ENCODE data around the gene TUBB6. TPM values are rescaled to one million over a fixed set of nuclear protein-coding genes. Genes with fewer than 3 reads are reported as not detected.

Gene TUBB6
- total and polyA plus RNA-seq, 10 of the 15 experiments (the other 5 are each of a cell fraction or from before 2014, with no cell fraction given) = 27.4 to 262 (median 82.5) TPM

GRCh38 chr18:12361770-12362378 lies 53.8 kb downstream of the TUBB6 start:
- Histone ChIP-seq H4K20me1 (ENCODE audit: control insufficient read depth, insufficient read depth) (no peaks in the 10 kb centered on the region), H3K9me3 (replicated peaks; ENCODE audit: control insufficient read depth, insufficient read depth, low read length) (no peaks in the 10 kb centered on the region), H3K79me2 (ENCODE audit: control insufficient read depth, insufficient read depth, low read length) (no peaks in the 10 kb centered on the region), H3K27ac (ENCODE audit: control insufficient read depth, insufficient read depth) (no peak overlapping the region), H3K9ac (ENCODE audit: control insufficient read depth, insufficient read depth, low read length) (no peak overlapping the region), H3K4me3 (no peak overlapping the region), H2AFZ (ENCODE audit: control insufficient read depth, low read depth, low read length) (no peak overlapping the region), H3K27me3 (replicated peaks in 1 of 2; ENCODE audit: control insufficient read depth in 2 of 2, insufficient read depth in 2 of 2, low read length in 1 of 2) (no peaks in the 10 kb centered on the region), H3K36me3 (ENCODE audit: control insufficient read depth in 2 of 2, insufficient read depth in 2 of 2, low read length in 1 of 2) (peaks cover 19 to 35% of the 10 kb centered on the region in 2 experiments), H3K4me2 (ENCODE audit: control insufficient read depth, insufficient read depth) (no peak overlapping the region), H3K4me1 (ENCODE audit: control insufficient read depth, insufficient read depth, low read length) (no peaks in the 10 kb centered on the region)
- RAD21 ChIA-PET (ENCODE audit: unreplicated experiment) = no interaction called here
- no peak for FAIRE-seq
- no peak for TF ChIP-seq PBX3 (IDR thresholded peaks at IDR 0.05; ENCODE audit: insufficient replicate concordance, low read depth, low read length)
- no peak for TF ChIP-seq ZBED1 (IDR thresholded peaks at IDR 0.05; ENCODE audit: borderline replicate concordance)
- no peak for TF ChIP-seq TCF3 (IDR thresholded peaks at IDR 0.05; ENCODE audit: borderline replicate concordance, insufficient read depth, low read depth, low read length)
- TF ChIP-seq SUZ12 (IDR thresholded peaks at IDR 0.05; ENCODE audit: unreplicated experiment) = no peak
- TF ChIP-seq JUND (IDR thresholded peaks at IDR 0.05; ENCODE audit: low read depth, low read length) = no peak
- TF ChIP-seq ZNF24 (IDR thresholded peaks at IDR 0.05) = no peak
- no peak for TF ChIP-seq MEF2B (IDR thresholded peaks at IDR 0.05; ENCODE audit: partially characterized antibody, poor library complexity, severe bottlenecking)
- SMC1A ChIA-PET (ENCODE audit: uncharacterized antibody, unreplicated experiment) = interaction anchor here (1.1 kb wide), 1 partner anchor 10 kb away, joined by 3 read pairs; no protein-coding TSS in a partner anchor
- in situ Hi-C loops (cut with MboI) (no loop called here), intact Hi-C loops (cut with micrococcal nuclease; ENCODE audit: unreplicated experiment) (no loop called here)
- CTCF ChIA-PET = interaction anchor here (1.2 kb wide), 1 partner anchor 34 kb away, joined by 5 read pairs; no protein-coding TSS in a partner anchor
- 65% methylated on average over 3 of the region's 3 CpGs for WGBS (ENCODE audit: insufficient coverage, insufficient replicate concordance, low lambda C conversion rate, missing lambda C conversion rate)
- BruUV-seq (replicated peaks) = TSS peak; percentile 14
- ATAC-seq = peak; percentile 33; the same call in 2 of the 3 replicates
- POLR2A ChIA-PET = interaction anchor here (4.0 kb wide), 1 partner anchor 14 kb away, joined by 15 read pairs; the partner anchor contains the start of gene AFG3L2
- DNase-seq (ENCODE audit: low read depth, low spot score) = no peak
